Lower lobe of right lung (tissue), 2 donors: ENCODE measurements around the gene CMTM7. TPM values are rescaled to one million over a fixed set of nuclear protein-coding genes. Genes with fewer than 3 reads are reported as not detected.

Experiments
- ATAC-seq, 2 donors: fragments of 200-7000 bp; cut with Tn5 transposase; one replicate each; pipeline ENCODE4 v1.9.1; 2020 to 2022; ENCODE audit warnings: mild to moderate bottlenecking in 2 of 2, moderate library complexity in 2 of 2
- DNase-seq: peaks from one replicate; pipeline ENCODE4 v3.0.0-alpha.2; 2020
- H3K27ac ChIP-seq: fragments of 200-600 bp; one replicate; pipeline ENCODE4 v1.8.0; 2022
- H3K27me3 ChIP-seq: fragments of 200-600 bp; one replicate; pipeline ENCODE4 v1.8.0; 2022; ENCODE audit warnings: low read depth
- H3K36me3 ChIP-seq: fragments of 200-600 bp; one replicate; pipeline ENCODE4 v1.8.0; 2022; ENCODE audit warnings: mild to moderate bottlenecking
- H3K4me1 ChIP-seq: fragments of 200-600 bp; one replicate; pipeline ENCODE4 v1.8.0; 2022
- H3K4me3 ChIP-seq: fragments of 200-600 bp; one replicate; pipeline ENCODE4 v1.8.0; 2022; ENCODE audit warnings: mild to moderate bottlenecking
- H3K9me3 ChIP-seq: fragments of 200-600 bp; one replicate; pipeline ENCODE4 v1.8.0; 2022
- CTCF ChIP-seq: fragments of 200-600 bp; IDR thresholded peaks from one replicate; pipeline ENCODE4 v1.8.0; 2022; ENCODE audit warnings: antibody characterized with exemption, mild to moderate bottlenecking
- intact Hi-C: fragments of 100-400 bp; cut with DNase I; formaldehyde crosslinking; loops from one replicate; pipeline ENCODE4 v1.11.0; 2022
- total RNA-seq: library from RNA; stranded (reverse); fragmentation: NEBNext Ultra II Directional; extraction: Animal tissue kit (Norgen Biotek cat#: 25700); gene quantifications from one replicate; pipeline ENCODE4 v1.2.1, GENCODE V29; 2021
- donor health status: DM: no; HTN: yes; CAD: no; lungs with severe emphysema.

The CMTM7 gene
- total RNA-seq, 1 donor from 2014 or later: 49.9 TPM

GRCh38 chr3:32454111-32454510 is 62.5 kb downstream of the CMTM7 start:
- Histone ChIP-seq H3K27me3 (no peaks in the 10 kb centered on the region), H3K36me3 (peaks cover 45% of the 10 kb centered on the region), H3K27ac (no peak overlapping the region), H3K4me1 (peaks cover 25% of the 10 kb centered on the region), H3K9me3 (no peaks in the 10 kb centered on the region), H3K4me3 (no peak overlapping the region)
- no peak for DNase-seq
- ATAC-seq: no peak
- intact Hi-C loops: no loop called here
- no peak for TF ChIP-seq CTCF

- Histone ChIP-seq H3K36me3 (peaks cover 38% of the 10 kb centered on the region), H3K9me3 (no peaks in the 10 kb centered on the region), H3K4me1 (peaks cover 30% of the 10 kb centered on the region), H3K4me3 (no peak overlapping the region), H3K27ac (no peak overlapping the region), H3K27me3 (no peaks in the 10 kb centered on the region)
- intact Hi-C loops: no loop called here
- no peak for DNase-seq
- no peak for TF ChIP-seq CTCF
- ATAC-seq: no peak
These were observed 63.3 kb downstream of the CMTM7 start for GRCh38 chr3:32454731-32455608.

DNA sequence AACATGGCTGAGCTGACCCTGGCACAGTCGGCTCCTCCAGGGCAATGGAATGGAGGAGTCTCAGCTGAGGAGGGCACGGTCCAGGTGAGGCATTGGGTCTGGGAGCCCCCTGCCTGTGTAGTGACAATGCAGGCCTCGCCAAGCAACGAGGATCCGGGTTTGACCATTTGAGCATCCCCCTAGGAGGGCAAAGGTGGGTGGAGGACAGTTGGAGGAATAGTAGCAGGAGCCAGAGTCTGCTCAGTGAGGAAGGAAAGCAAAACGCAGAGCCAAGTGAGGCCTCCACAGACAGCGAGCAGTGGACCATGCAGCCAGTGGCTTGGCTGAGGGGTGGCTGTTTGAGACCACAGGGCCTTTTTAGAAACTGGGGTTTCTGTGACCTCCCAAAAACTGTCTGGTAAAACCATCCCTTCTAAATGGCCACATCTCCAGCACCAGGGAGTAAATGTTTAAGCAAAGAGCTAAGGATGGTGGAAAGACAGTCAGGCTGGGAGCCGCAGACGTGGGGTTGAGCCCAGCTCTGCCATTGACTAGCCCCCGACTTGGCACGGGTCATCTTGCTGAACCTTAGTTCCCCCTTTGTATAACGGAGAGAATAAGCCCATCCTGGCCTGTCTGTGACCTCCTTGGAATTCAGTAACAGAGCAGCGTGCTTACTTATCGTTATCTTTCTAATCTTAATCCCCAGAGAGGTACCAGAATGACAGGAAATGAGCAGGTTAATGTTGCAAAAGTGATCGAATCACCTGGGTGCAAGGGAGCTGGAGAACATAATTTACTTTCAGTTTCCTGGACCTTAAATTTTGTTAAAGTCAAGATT is 64.2 kb downstream of the CMTM7 start:
- intact Hi-C loops: no loop called here
- ATAC-seq: no peak
- TF ChIP-seq CTCF: no peak
- Histone ChIP-seq H3K36me3 (peaks cover 35% of the 10 kb centered on the region), H3K27me3 (no peaks in the 10 kb centered on the region), H3K4me1 (peaks cover 37% of the 10 kb centered on the region), H3K9me3 (no peaks in the 10 kb centered on the region), H3K4me3 (no peak overlapping the region), H3K27ac (peak overlapping the region; percentile 1)
- no peak for DNase-seq

- Histone ChIP-seq H3K36me3 (peaks cover 31% of the 10 kb centered on the region), H3K27me3 (no peaks in the 10 kb centered on the region), H3K27ac (peak overlapping the region; percentile 1), H3K9me3 (no peaks in the 10 kb centered on the region), H3K4me3 (no peak overlapping the region), H3K4me1 (peaks cover 37% of the 10 kb centered on the region)
- intact Hi-C loops: no loop called here
- ATAC-seq (no peak), DNase-seq (no peak)
- TF ChIP-seq CTCF: no peak
These were observed 64.9 kb downstream of the CMTM7 start for GRCh38 chr3:32456429-32457130.

DNA sequence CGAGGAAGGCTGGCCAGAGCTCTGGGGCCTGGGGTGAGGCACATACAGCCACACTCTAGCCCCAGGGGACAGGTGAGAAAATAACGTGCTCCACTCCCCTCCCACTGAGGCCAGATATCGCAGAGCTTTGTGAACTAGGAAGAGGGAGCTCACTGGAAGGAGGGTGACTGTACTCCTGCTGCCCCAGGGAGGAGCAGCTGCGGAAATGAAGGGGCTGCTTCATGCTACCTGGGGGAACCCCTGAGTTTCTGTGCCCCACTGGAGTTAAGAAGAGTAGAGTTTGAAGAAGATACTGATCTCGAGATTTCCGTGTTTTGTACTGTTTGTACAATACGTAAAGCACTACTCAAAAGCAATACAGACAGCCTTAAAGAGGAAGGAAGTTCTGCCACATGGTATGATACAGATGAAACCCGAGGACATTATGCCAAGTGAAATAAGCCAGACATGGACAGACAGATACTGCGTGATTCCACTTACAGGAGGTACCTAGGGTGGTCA is 66.4 kb downstream of the CMTM7 start:
- intact Hi-C loops: no loop called here
- Histone ChIP-seq H3K27me3 (no peaks in the 10 kb centered on the region), H3K9me3 (no peaks in the 10 kb centered on the region), H3K4me3 (peak overlapping the region; percentile 7), H3K36me3 (peaks cover 20% of the 10 kb centered on the region), H3K27ac (peak overlapping the region; percentile 74), H3K4me1 (peaks cover 42% of the 10 kb centered on the region)
- no peak for TF ChIP-seq CTCF
- ATAC-seq (peak; percentile 59 to 66), DNase-seq (no peak)
